ENCODE measurements around the gene TTLL10. TPM values are rescaled to one million over a fixed set of nuclear protein-coding genes. Genes with fewer than 3 reads are reported as not detected.

The TTLL10 gene
- total and polyA plus RNA-seq, 2 experiments from 2014 or later = 0.45 TPM; not detected in 1

- Mint-ChIP-seq H3K4me3 (no peak overlapping the region), H3K36me3 (ENCODE audit: low read depth) (peaks cover 15% of the 10 kb centered on the region), H3K9me3 (peaks cover 10% of the 10 kb centered on the region), H3K27me3 (ENCODE audit: insufficient read depth, low read depth, poor library complexity) (peaks cover 14% of the 10 kb centered on the region), H3K27ac (no peak overlapping the region), H3K4me1 (peaks cover 11% of the 10 kb centered on the region)
- Histone ChIP-seq H3K79me2 (replicated peaks; ENCODE audit: insufficient read depth) (peaks cover 9% of the 10 kb centered on the region), H3K27ac (ENCODE audit: low read depth) (no peak overlapping the region), H4K20me1 (replicated peaks; ENCODE audit: insufficient read depth) (peaks cover 8% of the 10 kb centered on the region), H3K4me3 (no peak overlapping the region), H2AFZ (no peak overlapping the region), H3K27me3 (ENCODE audit: insufficient read depth) (no peaks in the 10 kb centered on the region), H3K36me3 (ENCODE audit: insufficient read depth) (no peaks in the 10 kb centered on the region), H3K4me1 (ENCODE audit: insufficient read depth) (no peaks in the 10 kb centered on the region), H3K4me2 (no peak overlapping the region), H3K9me2 (ENCODE audit: insufficient read depth) (no peaks in the 10 kb centered on the region), H3F3A (replicated peaks; ENCODE audit: low read depth) (peaks cover 6% of the 10 kb centered on the region; the same call in 1 of the 2 replicates)
- no peak for ATAC-seq
- TF ChIP-seq ZNF462 (CRISPR knock-in tag; IDR thresholded peaks at IDR 0.05) (no peak), JUNB (IDR thresholded peaks at IDR 0.05; ENCODE audit: unreplicated experiment) (no peak), EZH2 (IDR thresholded peaks at IDR 0.05; ENCODE audit: low read depth, unreplicated experiment) (no peak), POLR2AphosphoS5 (IDR thresholded peaks at IDR 0.05; ENCODE audit: low read depth) (no peak), EZH2phosphoT487 (IDR thresholded peaks at IDR 0.05; ENCODE audit: unreplicated experiment) (no peak), CTCF (conservative IDR thresholded peaks at IDR 0.05; ENCODE audit: low read depth in 2 of 2) (no peak), CREB1 (CRISPR knock-in tag; IDR thresholded peaks at IDR 0.05; ENCODE audit: low read depth) (no peak), ZNF331 (CRISPR knock-in tag; IDR thresholded peaks at IDR 0.05; ENCODE audit: low read depth) (no peak), STAT1 (IDR thresholded peaks at IDR 0.05; ENCODE audit: unreplicated experiment) (no peak), ZNF114 (CRISPR knock-in tag; IDR thresholded peaks at IDR 0.05) (no peak), ETS1 (IDR thresholded peaks at IDR 0.05) (no peak), NANOG (IDR thresholded peaks at IDR 0.05; ENCODE audit: borderline replicate concordance) (no peak)
- DNase-seq (ENCODE audit: low spot score) = no peak
Observed at GRCh38 chr1:1236176-1236763, 62.6 kb downstream of the TTLL10 start.

Data from GM23338 (cell line).